HEK293 (cell line): ENCODE data around the gene PRKAG2.
A peak's percentile ranks its signal among the peaks of the same experiment; 100 is the strongest.

ENCODE experiments used
- CTCF ChIA-PET: fragments of 350-600 bp; formaldehyde crosslinking; extraction: SDS; loops from one replicate; lab custom pipeline; 2021; ENCODE audit warnings: antibody characterized with exemption; lab: Yijun Ruan, JAX
- POLR2A ChIA-PET: fragments of 300-600 bp; formaldehyde crosslinking; extraction: SDS; loops from one replicate; lab custom pipeline; 2020; ENCODE audit warnings: antibody characterized with exemption, inconsistent platforms; lab: Yijun Ruan, JAX
- H3K27ac ChIP-seq: fragments of 200-500 bp; sonication (Bioruptor generic); 2 replicates; pipeline ENCODE4 v1.5.1; 2014; ENCODE audit warnings: low read depth, low read length, control low read depth, inconsistent platforms; ENCODE audit errors: extremely low read depth
- H3K36me3 ChIP-seq, 2 experiments: fragments of 200-500 bp in 1 of 2; sonication (Bioruptor generic) in 1 of 2; 1 replicate in 1 of 2; 2 replicates in 1 of 2; pipeline ENCODE4 v1.5.1; 2014 to 2017; ENCODE audit warnings: inconsistent platforms in 2 of 2, low read length in 2 of 2; ENCODE audit not compliant: control insufficient read depth in 2 of 2, insufficient read depth in 1 of 2
- H3K4me1 ChIP-seq: fragments of 200-500 bp; sonication (Bioruptor generic); 2 replicates; pipeline ENCODE4 v1.5.1; 2014; ENCODE audit warnings: mild to moderate bottlenecking, low read length, inconsistent platforms; ENCODE audit not compliant: control insufficient read depth, insufficient read depth
- H3K4me3 ChIP-seq: 2 replicates; pipeline ENCODE4 v1.5.1; 2011; ENCODE audit warnings: low read depth, mild to moderate bottlenecking, control low read depth, low read length, moderate library complexity
- H3K9me3 ChIP-seq: fragments of 200-500 bp; sonication (Bioruptor generic); 2 replicates; pipeline ENCODE4 v1.5.1; 2014; ENCODE audit warnings: low read depth, low read length, inconsistent platforms; ENCODE audit not compliant: control insufficient read depth, insufficient read depth
- CTCF ChIP-seq: fragments of 450-650 bp; formaldehyde crosslinking; IDR thresholded peaks from 2 replicates; pipeline ENCODE4 v1.5.1; 2016; ENCODE audit warnings: missing biosample characterization, missing genetic modification characterization
- HIC1 ChIP-seq: fragments of 450-650 bp; formaldehyde crosslinking; IDR thresholded peaks from 2 replicates; pipeline ENCODE4 v1.5.1; 2016; ENCODE audit warnings: missing biosample characterization, missing genetic modification characterization
- IKZF3 ChIP-seq: fragments of 450-650 bp; IDR thresholded peaks from 2 replicates; pipeline ENCODE4 v1.5.0; 2018; ENCODE audit warnings: missing biosample characterization, mild to moderate bottlenecking, missing genetic modification characterization, moderate library complexity
- INSM2 ChIP-seq: fragments of 450-650 bp; formaldehyde crosslinking; IDR thresholded peaks from 2 replicates; pipeline ENCODE4 v1.5.1; 2016; ENCODE audit warnings: missing biosample characterization, missing genetic modification characterization
- KLF16 ChIP-seq: fragments of 450-650 bp; formaldehyde crosslinking; IDR thresholded peaks from 2 replicates; pipeline ENCODE4 v1.5.1; 2017; ENCODE audit warnings: missing biosample characterization, missing genetic modification characterization
- REPIN1 ChIP-seq: fragments of 450-650 bp; formaldehyde crosslinking; IDR thresholded peaks from 2 replicates; pipeline ENCODE4 v1.5.1; 2017; ENCODE audit warnings: missing biosample characterization, missing genetic modification characterization, low read depth
- TRIM28 ChIP-seq: IDR thresholded peaks from 2 replicates; pipeline ENCODE4 v1.6.1; 2011; ENCODE audit warnings: low read length, control low read depth, borderline replicate concordance
- ZFP37 ChIP-seq: fragments of 450-650 bp; formaldehyde crosslinking; IDR thresholded peaks from 2 replicates; pipeline ENCODE4 v1.5.1; 2016; ENCODE audit warnings: missing biosample characterization, missing genetic modification characterization
- ZNF132 ChIP-seq: fragments of 450-650 bp; formaldehyde crosslinking; IDR thresholded peaks from 2 replicates; pipeline ENCODE4 v1.5.1; 2017; ENCODE audit warnings: missing biosample characterization, missing genetic modification characterization, borderline replicate concordance
- ZNF133 ChIP-seq: fragments of 450-650 bp; formaldehyde crosslinking; IDR thresholded peaks from 2 replicates; pipeline ENCODE4 v1.5.1; 2016; ENCODE audit warnings: missing biosample characterization, missing genetic modification characterization
- ZNF169 ChIP-seq: fragments of 450-650 bp; formaldehyde crosslinking; IDR thresholded peaks from 2 replicates; pipeline ENCODE4 v1.5.1; 2016; ENCODE audit warnings: missing biosample characterization, missing genetic modification characterization
- ZNF19 ChIP-seq: fragments of 450-650 bp; formaldehyde crosslinking; IDR thresholded peaks from 2 replicates; pipeline ENCODE4; 2016; ENCODE audit warnings: missing biosample characterization, missing genetic modification characterization, low read depth
- ZNF311 ChIP-seq: fragments of 450-650 bp; formaldehyde crosslinking; IDR thresholded peaks from 2 replicates; pipeline ENCODE4 v1.5.1; 2017; ENCODE audit warnings: missing biosample characterization, missing genetic modification characterization, borderline replicate concordance
- ZNF341 ChIP-seq: fragments of 450-650 bp; formaldehyde crosslinking; IDR thresholded peaks from 2 replicates; pipeline ENCODE4; 2016; ENCODE audit warnings: low read depth, missing biosample characterization, missing genetic modification characterization
- ZNF362 ChIP-seq: fragments of 450-650 bp; formaldehyde crosslinking; IDR thresholded peaks from 2 replicates; pipeline ENCODE4 v1.5.1; 2016; ENCODE audit warnings: missing biosample characterization, missing genetic modification characterization
- ZNF366 ChIP-seq: fragments of 450-650 bp; formaldehyde crosslinking; conservative IDR thresholded peaks from 2 replicates; pipeline ENCODE4 v1.5.1; 2016; ENCODE audit warnings: missing biosample characterization, missing genetic modification characterization
- ZNF404 ChIP-seq: fragments of 450-650 bp; formaldehyde crosslinking; IDR thresholded peaks from 2 replicates; pipeline ENCODE4 v1.5.1; 2017; ENCODE audit warnings: missing biosample characterization, missing genetic modification characterization
- ZNF423 ChIP-seq: fragments of 450-650 bp; formaldehyde crosslinking; IDR thresholded peaks from 2 replicates; pipeline ENCODE4 v1.5.1; 2016; ENCODE audit warnings: missing biosample characterization, missing genetic modification characterization
- ZNF473 ChIP-seq: fragments of 450-650 bp; formaldehyde crosslinking; IDR thresholded peaks from 2 replicates; pipeline ENCODE4 v1.5.1; 2017; ENCODE audit warnings: missing biosample characterization, missing genetic modification characterization
- ZNF501 ChIP-seq: fragments of 450-650 bp; formaldehyde crosslinking; IDR thresholded peaks from 2 replicates; pipeline ENCODE4 v1.5.1; 2016; ENCODE audit warnings: missing biosample characterization, missing genetic modification characterization
- ZNF610 ChIP-seq: fragments of 450-650 bp; formaldehyde crosslinking; IDR thresholded peaks from 2 replicates; pipeline ENCODE4 v1.5.1; 2016; ENCODE audit warnings: missing biosample characterization, missing genetic modification characterization, borderline replicate concordance
- ZNF654 ChIP-seq: fragments of 450-650 bp; formaldehyde crosslinking; IDR thresholded peaks from 2 replicates; pipeline ENCODE4 v1.5.1; 2016; ENCODE audit warnings: low read depth, missing biosample characterization, missing genetic modification characterization
- ZNF664 ChIP-seq: fragments of 450-650 bp; formaldehyde crosslinking; IDR thresholded peaks from 2 replicates; pipeline ENCODE4 v1.5.1; 2016; ENCODE audit warnings: missing biosample characterization, missing genetic modification characterization
- ZNF747 ChIP-seq: fragments of 450-650 bp; formaldehyde crosslinking; IDR thresholded peaks from 2 replicates; pipeline ENCODE4 v1.5.1; 2016; ENCODE audit warnings: missing biosample characterization, missing genetic modification characterization
- ZNF792 ChIP-seq: fragments of 450-650 bp; formaldehyde crosslinking; IDR thresholded peaks from 2 replicates; pipeline ENCODE4 v1.5.1; 2016; ENCODE audit warnings: missing biosample characterization, missing genetic modification characterization
- ZNF837 ChIP-seq: fragments of 450-650 bp; formaldehyde crosslinking; IDR thresholded peaks from 2 replicates; pipeline ENCODE4 v1.5.1; 2016; ENCODE audit warnings: missing biosample characterization, missing genetic modification characterization
- ZSCAN5A ChIP-seq: fragments of 450-650 bp; formaldehyde crosslinking; IDR thresholded peaks from 2 replicates; pipeline ENCODE4 v1.5.1; 2016; ENCODE audit warnings: missing biosample characterization, missing genetic modification characterization

The PRKAG2 gene

GRCh38 chr7:151628846-151629604, 247.9 kb downstream of the PRKAG2 start:
- H3K4me1 ChIP-seq: 0 out of 2 replicates have a peak, but pooled peaks cover 4% of the 10 kb centered on the region
- H3K4me3 ChIP-seq: no peak overlapping the region
- H3K9me3 ChIP-seq: no peaks in the 10 kb centered on the region
- H3K27ac ChIP-seq: no peak overlapping the region
- ChIA-PET POLR2A (no interaction called here), CTCF (no interaction called here)
- no peak for TF ChIP-seq ZNF366 (tag by site-specific recombination)
- TF ChIP-seq ZSCAN5A (tag by site-specific recombination): no peak
- no peak for TF ChIP-seq ZNF404 (tag by site-specific recombination)
- TF ChIP-seq REPIN1 (tag by site-specific recombination): no peak
- no peak for TF ChIP-seq CTCF (tag by site-specific recombination)
- no peak for TF ChIP-seq ZNF747 (tag by site-specific recombination)
- TF ChIP-seq ZNF837 (tag by site-specific recombination): no peak
- TF ChIP-seq ZNF133 (tag by site-specific recombination): no peak
- no peak for TF ChIP-seq ZNF501 (tag by site-specific recombination)
- no peak for TF ChIP-seq ZNF19 (tag by site-specific recombination)
- no peak for TF ChIP-seq TRIM28
- no peak for TF ChIP-seq ZNF362 (tag by site-specific recombination)
- no peak for TF ChIP-seq ZNF341 (tag by site-specific recombination)
- TF ChIP-seq ZNF311 (tag by site-specific recombination): no peak
- H3K36me3 ChIP-seq: no peaks in the 10 kb centered on the region

GRCh38 chr7:151626422-151627115, 250.3 kb downstream of the PRKAG2 start:
- Histone ChIP-seq H3K36me3 (no peaks in the 10 kb centered on the region), H3K27ac (no peak overlapping the region), H3K4me3 (no peak overlapping the region), H3K9me3 (no peaks in the 10 kb centered on the region), H3K4me1 (0 out of 2 replicates have a peak, but pooled peaks cover 4% of the 10 kb centered on the region)
- ChIA-PET CTCF (interaction anchor here (0.5 to 2.7 kb wide), 7 partner anchors 39 to 133 kb away, joined by 3 to 10 read pairs (median 3); no protein-coding TSS in a partner anchor), POLR2A (no interaction called here)
- no peak for TF ChIP-seq REPIN1 (tag by site-specific recombination)
- no peak for TF ChIP-seq ZNF423 (tag by site-specific recombination)
- no peak for TF ChIP-seq IKZF3 (tag by site-specific recombination)
- no peak for TF ChIP-seq ZNF132 (tag by site-specific recombination)
- no peak for TF ChIP-seq HIC1 (tag by site-specific recombination)
- no peak for TF ChIP-seq ZNF664 (tag by site-specific recombination)
- no peak for TF ChIP-seq ZNF792 (tag by site-specific recombination)
- peak; percentile 40 for TF ChIP-seq ZNF654 (tag by site-specific recombination)
- TF ChIP-seq INSM2 (tag by site-specific recombination): no peak
- no peak for TF ChIP-seq KLF16 (tag by site-specific recombination)
- TF ChIP-seq ZNF610 (tag by site-specific recombination): no peak
- TF ChIP-seq ZFP37: no peak
- TF ChIP-seq ZNF473 (tag by site-specific recombination): no peak
- no peak for TF ChIP-seq ZNF169
